Neural crest cell (in vitro differentiated cells): Measurements from ENCODE around the gene DKKL1. TPM values are rescaled to one million over a fixed set of nuclear protein-coding genes. Genes with fewer than 3 reads are reported as not detected.

Source experiments
- DNase-seq: peaks from one replicate; pipeline ENCODE4 v3.0.0; 2021; ENCODE audit warnings: low read depth, mixed read lengths, low spot score
- H3K27ac Mint-ChIP-seq: one replicate; pipeline ENCODE4 v1.8.0; 2021; ENCODE audit warnings: mild to moderate bottlenecking, mixed read lengths; ENCODE audit not compliant: unreplicated experiment
- H3K27me3 Mint-ChIP-seq: 2 replicates; pipeline ENCODE4 v1.8.0; 2021; ENCODE audit warnings: low read depth, mild to moderate bottlenecking, mixed read lengths
- H3K36me3 Mint-ChIP-seq: 2 replicates; pipeline ENCODE4 v1.8.0; 2021; ENCODE audit warnings: low read depth, mild to moderate bottlenecking, mixed read lengths
- H3K4me1 Mint-ChIP-seq: 2 replicates; pipeline ENCODE4 v1.8.0; 2021; ENCODE audit warnings: mixed read lengths
- H3K4me3 Mint-ChIP-seq: one replicate; pipeline ENCODE4 v1.8.0; 2021; ENCODE audit warnings: mild to moderate bottlenecking, mixed read lengths
- H3K9me3 Mint-ChIP-seq: 2 replicates; pipeline ENCODE4 v1.8.0; 2021; ENCODE audit warnings: mixed read lengths
- CTCF ChIP-seq: fragments of 200-600 bp; sonication (generic); conservative IDR thresholded peaks from 2 replicates; pipeline ENCODE4 v1.5.0; 2021; ENCODE audit warnings: antibody characterized with exemption, mild to moderate bottlenecking
- total RNA-seq: library from RNA; stranded (reverse); gene quantifications from 2 replicates; pipeline ENCODE4 v1.2.1, GENCODE V29; 2021

Gene DKKL1
- total RNA-seq, 1 donor from 2014 or later: 2.0 TPM

DNA sequence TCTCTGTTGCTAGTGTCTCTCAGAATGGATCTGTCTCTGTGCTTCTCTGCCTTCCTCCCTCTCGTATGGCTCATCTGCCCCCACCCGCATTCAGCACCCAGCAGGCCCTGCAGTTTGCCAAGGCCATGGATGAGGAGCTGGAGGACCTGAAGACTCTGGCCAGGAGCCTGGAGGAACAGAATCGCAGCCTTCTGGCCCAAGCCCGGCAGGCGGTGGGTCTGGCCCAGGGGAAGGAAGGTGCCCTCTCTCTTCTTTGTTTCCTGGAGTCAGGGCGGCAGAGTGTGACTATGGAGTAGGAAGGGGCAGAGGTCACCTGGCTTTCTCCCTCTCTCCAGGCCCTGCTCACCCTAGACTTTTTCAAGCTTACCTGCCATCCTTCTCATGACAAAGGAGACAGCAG, 35.3 kb downstream of the DKKL1 start:
- no peak for TF ChIP-seq CTCF
- Mint-ChIP-seq H3K9me3 (no peaks in the 10 kb centered on the region), H3K4me3 (no peak overlapping the region), H3K27ac (peak overlapping the region; percentile 83), H3K36me3 (no peaks in the 10 kb centered on the region), H3K4me1 (peaks cover 7% of the 10 kb centered on the region), H3K27me3 (peaks cover 2% of the 10 kb centered on the region)
- no peak for DNase-seq

- Mint-ChIP-seq H3K9me3 (no peaks in the 10 kb centered on the region), H3K36me3 (no peaks in the 10 kb centered on the region), H3K4me1 (peaks cover 8% of the 10 kb centered on the region), H3K27me3 (no peaks in the 10 kb centered on the region), H3K27ac (no peak overlapping the region), H3K4me3 (no peak overlapping the region)
- DNase-seq: no peak
- TF ChIP-seq CTCF: no peak
These were observed 36.4 kb downstream of the DKKL1 start for GRCh38 chr19:49400029-49400428.

GRCh38 chr19:49403404-49404187, 39.9 kb downstream of the DKKL1 start:
- TF ChIP-seq CTCF: no peak
- H3K4me1 Mint-ChIP-seq: peaks cover 8% of the 10 kb centered on the region
- DNase-seq: no peak
- H3K27me3 Mint-ChIP-seq: no peaks in the 10 kb centered on the region
- no peaks in the 10 kb centered on the region for H3K9me3 Mint-ChIP-seq
- no peak overlapping the region for H3K4me3 Mint-ChIP-seq
- H3K36me3 Mint-ChIP-seq: no peaks in the 10 kb centered on the region
- H3K27ac Mint-ChIP-seq: peak overlapping the region; percentile 43

- Mint-ChIP-seq H3K36me3 (no peaks in the 10 kb centered on the region), H3K9me3 (no peaks in the 10 kb centered on the region), H3K4me3 (no peak overlapping the region), H3K4me1 (peaks cover 8% of the 10 kb centered on the region), H3K27me3 (peaks cover 3% of the 10 kb centered on the region), H3K27ac (no peak overlapping the region)
- no peak for DNase-seq
- no peak for TF ChIP-seq CTCF
These were observed 43.4 kb downstream of the DKKL1 start for GRCh38 chr19:49407079-49407478.

DNA sequence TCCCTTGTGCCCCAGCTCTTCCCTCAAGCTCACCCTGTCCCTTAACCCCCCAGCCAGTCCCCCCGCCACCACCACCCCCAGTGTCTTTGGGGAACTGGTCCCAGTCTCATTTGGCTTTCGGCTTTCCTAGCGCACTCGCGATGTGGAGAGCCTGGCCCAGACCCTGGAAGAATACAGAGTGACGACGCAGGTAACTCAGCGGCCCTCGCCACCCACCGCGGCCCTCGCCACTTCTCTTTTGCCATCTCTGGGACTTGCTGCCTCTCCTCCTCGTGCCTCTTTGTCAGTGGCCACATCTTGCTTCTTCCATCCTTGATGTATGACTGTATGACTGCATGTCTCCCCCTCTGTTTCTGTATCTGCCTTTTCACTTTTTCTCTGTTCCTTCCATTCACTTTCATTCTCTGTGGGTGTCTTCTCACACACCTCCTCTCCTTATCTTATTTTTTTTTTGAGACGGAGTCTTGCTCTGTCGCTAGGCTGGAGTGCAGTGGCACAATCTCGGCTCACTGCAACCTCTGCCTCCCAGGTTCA, 43.9 kb downstream of the DKKL1 start:
- no peak for DNase-seq
- Mint-ChIP-seq H3K27ac (no peak overlapping the region), H3K27me3 (peaks cover 3% of the 10 kb centered on the region), H3K4me1 (peaks cover 8% of the 10 kb centered on the region), H3K36me3 (no peaks in the 10 kb centered on the region), H3K4me3 (no peak overlapping the region), H3K9me3 (no peaks in the 10 kb centered on the region)
- no peak for TF ChIP-seq CTCF
